Measurements from ENCODE around the gene OARD1.
A peak's percentile ranks its signal among the peaks of the same experiment; 100 is the strongest.

The OARD1 gene

GRCh38 chr6:41093729-41094128, 21.6 kb upstream of the OARD1 start (continued):
- TF ChIP-seq ZNF555 (tag by site-specific recombination; conservative IDR thresholded peaks at IDR 0.05) (no peak), ZNF341 (tag by site-specific recombination; IDR thresholded peaks at IDR 0.05; ENCODE audit: low read depth) (no peak), ZBTB44 (tag by site-specific recombination; IDR thresholded peaks at IDR 0.05) (no peak)

- Histone ChIP-seq H3K4me3 (ENCODE audit: low read depth, low read length) (no peak overlapping the region), H3K9me3 (ENCODE audit: control insufficient read depth, insufficient read depth, low read depth, low read length) (no peaks in the 10 kb centered on the region), H3K4me1 (ENCODE audit: control insufficient read depth, insufficient read depth, low read length) (no peaks in the 10 kb centered on the region), H3K36me3 (ENCODE audit: control insufficient read depth in 2 of 2, insufficient read depth in 1 of 2, low read length in 2 of 2) (peaks cover 74 to 87% of the 10 kb centered on the region in 2 experiments), H3K27ac (ENCODE audit: extremely low read depth, low read depth, low read length) (no peak overlapping the region)
- ChIA-PET POLR2A (interaction anchor here (1.1 kb wide), 1 partner anchor 20 kb away, joined by 4 read pairs; the partner anchor contains the start of genes NFYA and OARD1), CTCF (interaction anchor here (0.5 to 3.9 kb wide), 18 partner anchors 9 to 302 kb away, joined by 3 to 42 read pairs (median 4); partner anchors contain the start of gene TREML4)
- TF ChIP-seq ZNF560 (tag by site-specific recombination; IDR thresholded peaks at IDR 0.05; ENCODE audit: borderline replicate concordance) (no peak), ZNF654 (tag by site-specific recombination; IDR thresholded peaks at IDR 0.05; ENCODE audit: low read depth) (peak; percentile 24; the same call in 1 of the 2 replicates)
These were observed 20.4 kb upstream of the OARD1 start for GRCh38 chr6:41092421-41093140.

- H3K36me3 ChIP-seq (ENCODE audit: control insufficient read depth in 2 of 2, insufficient read depth in 1 of 2, low read length in 2 of 2) = peaks cover 68 to 77% of the 10 kb centered on the region in 2 experiments
- CTCF ChIA-PET = interaction anchor here (0.6 to 3.9 kb wide), 11 partner anchors 8 to 277 kb away, joined by 3 to 42 read pairs (median 6); no protein-coding TSS in a partner anchor
- POLR2A ChIA-PET = interaction anchor here (0.5 kb wide), 1 partner anchor 12 kb away, joined by 3 read pairs; no protein-coding TSS in a partner anchor
- no peak for TF ChIP-seq ZNF658 (tag by site-specific recombination; IDR thresholded peaks at IDR 0.05)
- TF ChIP-seq ZNF76 (tag by site-specific recombination; IDR thresholded peaks at IDR 0.05; ENCODE audit: borderline replicate concordance, low read depth) = no peak
- TF ChIP-seq AEBP2 (tag by site-specific recombination; IDR thresholded peaks at IDR 0.05; ENCODE audit: borderline replicate concordance) = no peak
- no peak for TF ChIP-seq ZBTB11 (tag by site-specific recombination; conservative IDR thresholded peaks at IDR 0.05; ENCODE audit: low read depth)
- TF ChIP-seq ZNF341 (tag by site-specific recombination; IDR thresholded peaks at IDR 0.05; ENCODE audit: low read depth) = no peak
- no peak for TF ChIP-seq PRDM10 (tag by site-specific recombination; IDR thresholded peaks at IDR 0.05)
- no peak for TF ChIP-seq BCL6B (tag by site-specific recombination; IDR thresholded peaks at IDR 0.05)
- TF ChIP-seq ZNF571 (tag by site-specific recombination; IDR thresholded peaks at IDR 0.05) = no peak
These were observed 18.9 kb upstream of the OARD1 start for GRCh38 chr6:41090841-41091761.

More at GRCh38 chr6:41090841-41091761, 18.9 kb upstream of the OARD1 start:
- H3K27ac ChIP-seq (ENCODE audit: extremely low read depth, low read depth, low read length) = no peak overlapping the region
- H3K9me3 ChIP-seq (ENCODE audit: control insufficient read depth, insufficient read depth, low read depth, low read length) = no peaks in the 10 kb centered on the region
- H3K4me3 ChIP-seq (ENCODE audit: low read depth, low read length) = no peak overlapping the region
- H3K4me1 ChIP-seq (ENCODE audit: control insufficient read depth, insufficient read depth, low read length) = no peaks in the 10 kb centered on the region

Measured in HEK293 (cell line).